Endothelial cell of umbilical vein (primary cell): ENCODE results near the gene RSPH1. TPM values are rescaled to one million over a fixed set of nuclear protein-coding genes. Genes with fewer than 3 reads are reported as not detected.

Source experiments
- BruUV-seq: library from RNA; stranded (reverse); fragments of 400-500 nt; replicated peaks from 2 replicates; lab custom pipeline; 2021; lab: Mats Ljungman, UMichigan
- CTCF ChIA-PET: fragments of 300-600, 350-600 bp; sonication (Branson Sonifier 250); formaldehyde crosslinking; loops from one replicate; lab custom pipeline; 2021; ENCODE audit warnings: antibody characterized with exemption, inconsistent platforms; lab: Charles Lee
- POLR2A ChIA-PET: fragments of 300-600, 350-600 bp; sonication (Branson Sonifier 250); formaldehyde crosslinking; loops from one replicate; lab custom pipeline; 2021; ENCODE audit warnings: antibody characterized with exemption, inconsistent platforms; lab: Charles Lee
- DNase-seq: peaks from one replicate; pipeline ENCODE4 v3.0.0-alpha.2; 2011; ENCODE audit warnings: low read depth, low spot score
- FAIRE-seq: peaks from 2 replicates; lab custom pipeline; 2011; peaks lifted over from hg19 to GRCh38; lab: Jason Lieb, UNC
- H2AFZ ChIP-seq: 2 replicates; pipeline ENCODE4 v1.6.0; 2012; ENCODE audit warnings: low read depth, low read length, control low read depth, inconsistent platforms
- H3K27ac ChIP-seq: 2 replicates; pipeline ENCODE4 v1.5.1; 2011; ENCODE audit warnings: low read depth, mild to moderate bottlenecking, control low read depth, low read length, moderate library complexity; ENCODE audit not compliant: insufficient read depth
- H3K27me3 ChIP-seq, 2 experiments: 2 replicates each; pipeline versions ENCODE4 v1.6.0 to v1.6.1; 2011; ENCODE audit warnings: low read length in 2 of 2, mixed read lengths in 1 of 2; ENCODE audit not compliant: control insufficient read depth in 2 of 2, insufficient read depth in 2 of 2
- H3K36me3 ChIP-seq, 2 experiments: 2 replicates in 1 of 2; 3 replicates in 1 of 2; pipeline ENCODE4 v1.5.1; 2011; ENCODE audit warnings: low read length in 2 of 2, mild to moderate bottlenecking in 1 of 2, moderate library complexity in 1 of 2; ENCODE audit not compliant: control insufficient read depth in 2 of 2, insufficient read depth in 2 of 2; ENCODE audit errors: extremely low read depth in 1 of 2
- H3K4me1 ChIP-seq: 3 replicates; pipeline ENCODE4 v1.5.1; 2011; ENCODE audit warnings: mild to moderate bottlenecking, low read length; ENCODE audit not compliant: control insufficient read depth, insufficient read depth; ENCODE audit errors: extremely low read depth
- H3K4me2 ChIP-seq: 2 replicates; pipeline ENCODE4 v1.6.1; 2011; ENCODE audit warnings: low read length, control low read depth, mixed read lengths; ENCODE audit not compliant: insufficient read depth
- H3K4me3 ChIP-seq, 3 experiments: fragments of 200-600 bp in 1 of 3; sonication (generic), shearing (Covaris generic) in 1 of 3; replicated peaks in 1 of 3; 2 replicates each; pipeline ENCODE4 v1.5.1; 2011 to 2016; ENCODE audit warnings: control low read depth in 3 of 3, low read length in 3 of 3, mild to moderate bottlenecking in 2 of 3, inconsistent platforms in 1 of 3, low read depth in 1 of 3, moderate library complexity in 1 of 3; ENCODE audit not compliant: insufficient read depth in 1 of 3
- H3K79me2 ChIP-seq: 2 replicates; pipeline ENCODE4 v1.6.0; 2012; ENCODE audit warnings: low read length, inconsistent platforms; ENCODE audit not compliant: control insufficient read depth, insufficient read depth
- H3K9ac ChIP-seq: replicated peaks from 2 replicates; pipeline ENCODE3; 2011; ENCODE audit warnings: low read length, control low read depth; ENCODE audit not compliant: insufficient read depth; ENCODE audit errors: extremely low read depth
- H3K9me1 ChIP-seq: replicated peaks from 3 replicates; pipeline ENCODE4 v1.6.0; 2011; ENCODE audit warnings: mild to moderate bottlenecking, low read length; ENCODE audit not compliant: control insufficient read depth, insufficient read depth; ENCODE audit errors: extremely low read depth
- H3K9me3 ChIP-seq: replicated peaks from 2 replicates; pipeline ENCODE4 v1.5.1; 2012; ENCODE audit warnings: low read length, inconsistent platforms; ENCODE audit not compliant: control insufficient read depth, insufficient read depth
- H4K20me1 ChIP-seq: replicated peaks from 2 replicates; pipeline ENCODE3; 2011; ENCODE audit warnings: mild to moderate bottlenecking, low read length; ENCODE audit not compliant: control insufficient read depth, insufficient read depth; ENCODE audit errors: extremely low read depth
- EZH2 ChIP-seq: IDR thresholded peaks from 2 replicates; pipeline ENCODE4 v1.6.1; 2012; ENCODE audit warnings: borderline replicate concordance, low read depth, mild to moderate bottlenecking, moderate library complexity, low read length, inconsistent platforms; ENCODE audit not compliant: severe bottlenecking
- FOS ChIP-seq: IDR thresholded peaks from 2 replicates; pipeline ENCODE4 v1.6.1; 2011; ENCODE audit warnings: mild to moderate bottlenecking, low read length, moderate library complexity, borderline replicate concordance; ENCODE audit not compliant: insufficient read depth
- GATA2 ChIP-seq: IDR thresholded peaks from 2 replicates; pipeline ENCODE4 v1.7.0; 2011; ENCODE audit warnings: low read depth, mild to moderate bottlenecking, moderate library complexity, mixed read lengths, low read length; ENCODE audit not compliant: insufficient read length, insufficient read depth
- JUN ChIP-seq: IDR thresholded peaks from 2 replicates; pipeline ENCODE4 v1.6.1; 2011; ENCODE audit warnings: borderline replicate concordance, low read depth; ENCODE audit not compliant: insufficient read length, insufficient read depth
- MYC ChIP-seq: IDR thresholded peaks from one replicate; pipeline ENCODE4 v1.6.1; 2011; ENCODE audit warnings: mild to moderate bottlenecking, low read depth, low read length
- POLR2AphosphoS5 ChIP-seq: IDR thresholded peaks from 2 replicates; pipeline ENCODE4 v1.6.1; 2012; ENCODE audit warnings: low read depth, mild to moderate bottlenecking, control low read depth, low read length, moderate library complexity; ENCODE audit not compliant: insufficient read depth
- dilution Hi-C: fragments of 300-500 bp; cut with MboI; formaldehyde crosslinking; loops from one replicate; pipeline ENCODE4 v1.15.0; 2019; ENCODE audit warnings: low sequenced_read_pairs; ENCODE audit not compliant: extremely low pct_ligation_motif_present
- intact Hi-C: fragments of 100-400 bp; cut with micrococcal nuclease; formaldehyde crosslinking; loops from one replicate; pipeline ENCODE4 v1.10.0; 2022
- polyA plus RNA-seq, 4 experiments: library from polyadenylated mRNA; depleted of rRNA in 3 of 4; stranded (reverse) in 3 of 4; unstranded in 1 of 4; fragments of >200 nt; gene quantifications; 2 replicates each; pipeline versions ENCODE4 v1.2.1 to v1.2.3, GENCODE V29; 2011 to 2012; ENCODE audit warnings: missing spikeins in 1 of 4
- total RNA-seq: library from RNA; stranded (reverse); gene quantifications from 2 replicates; pipeline ENCODE4 v1.2.3, GENCODE V29; 2021
- TF ChIP-seq, protein P1 (sequence below): IDR thresholded peaks from 2 replicates; pipeline ENCODE4 v1.6.1; 2011; ENCODE audit not compliant: insufficient read depth, insufficient read length
- TF ChIP-seq, protein P2 (sequence below), 2 donors: IDR thresholded peaks; 1 replicate in 1 of 2; 2 replicates in 1 of 2; pipeline ENCODE4 v1.5.1; 2011; ENCODE audit warnings: low read length in 2 of 2, mild to moderate bottlenecking in 2 of 2, moderate library complexity in 2 of 2, control low read depth in 1 of 2, inconsistent platforms in 1 of 2, low read depth in 1 of 2; ENCODE audit not compliant: insufficient read depth in 1 of 2; ENCODE audit errors: extremely low read depth in 1 of 2

The RSPH1 gene
- total and polyA plus RNA-seq, 2 donors (not counting 3 experiments of a cell fraction or from before 2014, with no cell fraction given), result 0.08 TPM; not detected in 1

DNA sequence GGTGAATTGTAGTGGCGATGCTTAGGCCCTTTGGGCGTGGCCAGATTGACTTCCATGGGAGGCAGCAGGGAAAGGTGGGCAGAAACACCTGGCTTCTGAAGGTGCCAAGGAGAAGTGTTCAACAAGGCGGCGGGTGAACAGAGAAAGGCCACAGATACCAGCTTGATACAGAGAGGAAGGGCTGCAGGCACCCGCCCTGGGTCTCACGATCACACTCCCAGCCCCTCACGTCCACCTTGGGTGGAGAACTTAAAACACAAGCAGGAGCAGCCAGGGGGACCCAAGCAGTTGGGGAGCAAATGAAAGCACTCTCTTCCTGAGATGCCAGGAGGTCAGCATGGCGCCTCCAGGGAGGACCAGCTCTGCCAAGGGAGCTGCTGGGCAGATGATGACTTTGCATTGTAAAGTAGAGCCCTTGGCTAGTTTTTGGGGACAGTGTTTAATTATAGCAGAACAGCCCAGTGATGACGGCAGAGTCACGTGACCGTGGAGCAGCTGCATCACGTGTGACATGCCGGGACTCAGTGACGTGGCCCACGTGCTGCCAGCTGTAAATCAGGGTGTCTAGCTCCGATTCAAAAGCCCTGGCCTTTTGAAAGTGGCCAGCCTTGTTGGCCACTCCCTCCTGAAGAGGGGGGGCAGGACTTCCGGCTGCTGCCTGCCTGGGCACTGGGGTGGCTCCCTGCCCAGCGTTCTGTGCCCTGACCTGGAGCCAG is 36.6 kb upstream of the RSPH1 start:
- no peaks in the 10 kb centered on the region for H3K27me3 ChIP-seq
- H3K4me3 ChIP-seq, result no peak overlapping the region
- no peaks in the 10 kb centered on the region for H3K9me1 ChIP-seq
- dilution Hi-C loops (no loop called here), intact Hi-C loops (no loop called here)
- TF ChIP-seq POLR2AphosphoS5, result no peak
- TF ChIP-seq, protein P1, sequence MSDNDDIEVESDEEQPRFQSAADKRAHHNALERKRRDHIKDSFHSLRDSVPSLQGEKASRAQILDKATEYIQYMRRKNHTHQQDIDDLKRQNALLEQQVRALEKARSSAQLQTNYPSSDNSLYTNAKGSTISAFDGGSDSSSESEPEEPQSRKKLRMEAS, result peak; percentile 22
- H4K20me1 ChIP-seq, result no peaks in the 10 kb centered on the region
- H3K9me3 ChIP-seq, result no peaks in the 10 kb centered on the region
- H3K79me2 ChIP-seq, result no peaks in the 10 kb centered on the region
- no peak overlapping the region for H3K9ac ChIP-seq
- POLR2A ChIA-PET, result no interaction called here
- no TSS peak for BruUV-seq
- FAIRE-seq (no peak), DNase-seq (no peak)
- H3K36me3 ChIP-seq, result no peaks in the 10 kb centered on the region
- CTCF ChIA-PET, result interaction anchor here (1.2 kb wide), 1 partner anchor 12 kb away, joined by 3 read pairs; no protein-coding TSS in a partner anchor
- no peak overlapping the region for H3K27ac ChIP-seq
- H3K4me2 ChIP-seq, result no peak overlapping the region
- H3K4me1 ChIP-seq, result peaks cover 4% of the 10 kb centered on the region
- no peak overlapping the region for H2AFZ ChIP-seq

DNA sequence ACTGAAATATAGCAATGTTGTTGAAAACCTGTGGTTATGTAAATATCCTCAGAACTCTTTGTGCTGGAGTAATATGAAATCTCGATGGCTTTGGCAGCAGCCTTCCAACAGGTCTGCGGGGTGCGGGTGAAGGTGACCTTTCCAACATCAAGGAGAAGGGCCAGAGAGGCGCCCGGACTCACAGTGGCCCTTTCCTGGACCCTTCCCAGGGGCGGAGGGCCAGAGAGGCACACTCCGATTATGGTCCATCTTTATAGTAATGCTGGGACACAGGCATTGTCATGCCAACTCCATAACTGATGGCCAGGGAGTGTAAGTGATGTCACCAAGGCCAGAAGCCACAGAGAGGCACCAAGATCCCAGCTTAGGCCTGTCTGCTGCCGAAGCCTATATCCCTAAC is 35.7 kb upstream of the RSPH1 start:
- H4K20me1 ChIP-seq, result no peaks in the 10 kb centered on the region
- no peak overlapping the region for H2AFZ ChIP-seq
- H3K4me3 ChIP-seq, result no peak overlapping the region
- intact Hi-C loops, result no loop called here
- no peaks in the 10 kb centered on the region for H3K9me1 ChIP-seq
- ChIA-PET CTCF (interaction anchor here (1.2 kb wide), 1 partner anchor 13 kb away, joined by 3 read pairs; no protein-coding TSS in a partner anchor), POLR2A (no interaction called here)
- no peak overlapping the region for H3K9ac ChIP-seq
- TF ChIP-seq POLR2AphosphoS5 (no peak), FOS (no peak), MYC (no peak), JUN (no peak), GATA2 (no peak), EZH2 (no peak)
- TF ChIP-seq, protein P2, sequence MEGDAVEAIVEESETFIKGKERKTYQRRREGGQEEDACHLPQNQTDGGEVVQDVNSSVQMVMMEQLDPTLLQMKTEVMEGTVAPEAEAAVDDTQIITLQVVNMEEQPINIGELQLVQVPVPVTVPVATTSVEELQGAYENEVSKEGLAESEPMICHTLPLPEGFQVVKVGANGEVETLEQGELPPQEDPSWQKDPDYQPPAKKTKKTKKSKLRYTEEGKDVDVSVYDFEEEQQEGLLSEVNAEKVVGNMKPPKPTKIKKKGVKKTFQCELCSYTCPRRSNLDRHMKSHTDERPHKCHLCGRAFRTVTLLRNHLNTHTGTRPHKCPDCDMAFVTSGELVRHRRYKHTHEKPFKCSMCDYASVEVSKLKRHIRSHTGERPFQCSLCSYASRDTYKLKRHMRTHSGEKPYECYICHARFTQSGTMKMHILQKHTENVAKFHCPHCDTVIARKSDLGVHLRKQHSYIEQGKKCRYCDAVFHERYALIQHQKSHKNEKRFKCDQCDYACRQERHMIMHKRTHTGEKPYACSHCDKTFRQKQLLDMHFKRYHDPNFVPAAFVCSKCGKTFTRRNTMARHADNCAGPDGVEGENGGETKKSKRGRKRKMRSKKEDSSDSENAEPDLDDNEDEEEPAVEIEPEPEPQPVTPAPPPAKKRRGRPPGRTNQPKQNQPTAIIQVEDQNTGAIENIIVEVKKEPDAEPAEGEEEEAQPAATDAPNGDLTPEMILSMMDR (IDR thresholded peaks at IDR 0.05; ENCODE audit: extremely low read depth in 1 of 2, insufficient read depth in 1 of 2, low read depth in 1 of 2, low read length in 2 of 2), result no peak
- no peaks in the 10 kb centered on the region for H3K36me3 ChIP-seq
- no peak overlapping the region for H3K4me2 ChIP-seq
- H3K27ac ChIP-seq, result no peak overlapping the region
- H3K9me3 ChIP-seq, result no peaks in the 10 kb centered on the region
- dilution Hi-C loops, result no loop called here
- no peaks in the 10 kb centered on the region for H3K79me2 ChIP-seq
- DNase-seq (no peak), FAIRE-seq (no peak)
- H3K27me3 ChIP-seq, result no peaks in the 10 kb centered on the region
- peaks cover 4% of the 10 kb centered on the region for H3K4me1 ChIP-seq
- BruUV-seq, result no TSS peak
